GM12878 (cell line): ENCODE measurements around the gene TSC22D1. TPM values are rescaled to one million over a fixed set of nuclear protein-coding genes. Genes with fewer than 3 reads are reported as not detected.

ENCODE experiments used
- ATAC-seq: fragments of 200-7000 bp; cut with Tn5 transposase; 3 replicates; pipeline ENCODE4 v1.9.1; 2020; ENCODE audit warnings: mild to moderate bottlenecking, moderate library complexity
- BruUV-seq: library from RNA; stranded (reverse); fragments of 400-500 nt; replicated peaks from 2 replicates; lab custom pipeline; 2021; lab: Mats Ljungman, UMichigan
- CTCF ChIA-PET: fragments of 300-600 bp; sonication (Branson Sonifier 250); formaldehyde crosslinking; extraction: SDS; loops from one replicate; lab custom pipeline; 2021; ENCODE audit warnings: inconsistent platforms; lab: Yijun Ruan, JAX
- POLR2A ChIA-PET: fragments of 350-600 bp; formaldehyde crosslinking; extraction: SDS; loops from one replicate; lab custom pipeline; 2021; ENCODE audit warnings: inconsistent platforms; lab: Charles Lee
- RAD21 ChIA-PET: fragments of 300-600 bp; sonication (Branson Sonifier 250); formaldehyde crosslinking; loops from one replicate; lab custom pipeline; 2023; ENCODE audit warnings: antibody characterized with exemption; ENCODE audit not compliant: unreplicated experiment; lab: Charles Lee
- SMC1A ChIA-PET: fragments of 300-600 bp; sonication (Branson Sonifier 250); formaldehyde crosslinking; loops from one replicate; lab custom pipeline; 2023; ENCODE audit not compliant: unreplicated experiment, uncharacterized antibody; lab: Charles Lee
- DNase-seq: peaks from one replicate; pipeline ENCODE4 v3.0.0-alpha.2; 2011; ENCODE audit warnings: low read depth, low spot score
- FAIRE-seq: peaks from 3 replicates; lab custom pipeline; 2011; peaks lifted over from hg19 to GRCh38; lab: Jason Lieb, UNC
- H2AFZ ChIP-seq: 2 replicates; pipeline ENCODE4 v1.6.0; 2011; ENCODE audit warnings: low read depth, low read length, control low read depth; ENCODE audit not compliant: control insufficient read depth
- H3K27ac ChIP-seq: 2 replicates; pipeline ENCODE4 v1.5.1; 2011; ENCODE audit warnings: control low read depth; ENCODE audit not compliant: control insufficient read depth, insufficient read depth
- H3K27me3 ChIP-seq, 2 experiments: replicated peaks in 1 of 2; 2 replicates each; pipeline versions ENCODE4 v1.6.0 to v1.6.1; 2011; ENCODE audit warnings: low read length in 1 of 2; ENCODE audit not compliant: control insufficient read depth in 2 of 2, insufficient read depth in 2 of 2
- H3K36me3 ChIP-seq, 2 experiments: 2 replicates each; pipeline ENCODE4 v1.5.1; 2011; ENCODE audit warnings: low read length in 1 of 2; ENCODE audit not compliant: control insufficient read depth in 2 of 2, insufficient read depth in 2 of 2
- H3K4me1 ChIP-seq: 2 replicates; pipeline ENCODE4 v1.6.1; 2011; ENCODE audit warnings: mild to moderate bottlenecking, low read length, moderate library complexity, mixed read lengths; ENCODE audit not compliant: control insufficient read depth, insufficient read depth
- H3K4me2 ChIP-seq: 2 replicates; pipeline ENCODE4 v1.6.0; 2011; ENCODE audit warnings: control low read depth; ENCODE audit not compliant: control insufficient read depth, insufficient read depth
- H3K4me3 ChIP-seq: fragments of 200-600 bp; sonication (generic); 2 replicates; pipeline ENCODE4 v1.5.1; 2016
- H3K79me2 ChIP-seq: 2 replicates; pipeline ENCODE4 v1.6.0; 2011; ENCODE audit warnings: low read length; ENCODE audit not compliant: control insufficient read depth, insufficient read depth
- H3K9ac ChIP-seq: 2 replicates; pipeline ENCODE4 v1.8.0; 2011; ENCODE audit warnings: low read length, control low read depth, mixed read lengths; ENCODE audit not compliant: control insufficient read depth, insufficient read depth
- H3K9me3 ChIP-seq: replicated peaks from 3 replicates; pipeline ENCODE4 v1.5.1; 2011; ENCODE audit warnings: mild to moderate bottlenecking, low read length; ENCODE audit not compliant: control insufficient read depth, insufficient read depth
- H4K20me1 ChIP-seq: 2 replicates; pipeline ENCODE4 v1.6.0; 2011; ENCODE audit not compliant: control insufficient read depth, insufficient read depth
- ATF3 ChIP-seq: IDR thresholded peaks from 2 replicates; pipeline ENCODE4 v1.6.1; 2011; ENCODE audit warnings: low read depth, mild to moderate bottlenecking, low read length, moderate library complexity, borderline replicate concordance; ENCODE audit errors: extremely low read depth
- BACH1 ChIP-seq: fragments of 450-650 bp; IDR thresholded peaks from 2 replicates; pipeline ENCODE4 v1.6.1; 2017; ENCODE audit warnings: mild to moderate bottlenecking, borderline replicate concordance
- CREM ChIP-seq: IDR thresholded peaks from 2 replicates; pipeline ENCODE4 v1.6.1; 2014; ENCODE audit warnings: antibody characterized with exemption, low read depth
- CUX1 ChIP-seq: IDR thresholded peaks from 2 replicates; pipeline ENCODE4 v1.6.1; 2012; ENCODE audit warnings: improper control_type of control experiment, low read depth, low read length; ENCODE audit not compliant: insufficient replicate concordance
- ESRRA ChIP-seq: IDR thresholded peaks from 2 replicates; pipeline ENCODE4 v1.6.1; 2012; ENCODE audit warnings: mild to moderate bottlenecking, low read length, improper control_type of control experiment
- FOXM1 ChIP-seq: IDR thresholded peaks from 2 replicates; pipeline ENCODE4 v1.6.1; 2012; ENCODE audit warnings: low read depth, mild to moderate bottlenecking, inconsistent platforms, low read length, moderate library complexity
- IRF4 ChIP-seq: IDR thresholded peaks from 2 replicates; pipeline ENCODE4 v1.6.1; 2011; ENCODE audit warnings: low read depth, low read length
- LARP7 ChIP-seq: fragments of 450-650 bp; IDR thresholded peaks from 2 replicates; pipeline ENCODE4 v1.6.1; 2017; ENCODE audit warnings: mild to moderate bottlenecking
- MLLT1 ChIP-seq: fragments of 450-650 bp; IDR thresholded peaks from 2 replicates; pipeline ENCODE4 v1.6.1; 2016; ENCODE audit warnings: mild to moderate bottlenecking
- NFIC ChIP-seq: IDR thresholded peaks from 2 replicates; pipeline ENCODE4 v1.6.1; 2012; ENCODE audit warnings: low read depth, mild to moderate bottlenecking, inconsistent platforms, low read length, moderate library complexity
- NR2C2 ChIP-seq: IDR thresholded peaks from 2 replicates; pipeline ENCODE4 v1.6.1; 2011; ENCODE audit warnings: borderline replicate concordance, low read depth; ENCODE audit not compliant: control insufficient read depth, insufficient read length
- RAD21 ChIP-seq: IDR thresholded peaks from 2 replicates; pipeline ENCODE4 v1.6.1; 2011; ENCODE audit warnings: mild to moderate bottlenecking, low read depth, low read length, moderate library complexity; ENCODE audit not compliant: insufficient read depth
- RBBP5 ChIP-seq: fragments of 200-600 bp; sonication (generic); conservative IDR thresholded peaks from 2 replicates; pipeline ENCODE4 v1.6.1; 2016
- TARDBP ChIP-seq: IDR thresholded peaks from 2 replicates; pipeline ENCODE4 v1.6.1; 2016; ENCODE audit warnings: borderline replicate concordance
- TCF3 ChIP-seq: IDR thresholded peaks from 2 replicates; pipeline ENCODE4 v1.6.1; 2012; ENCODE audit warnings: low read depth, mild to moderate bottlenecking, low read length, borderline replicate concordance; ENCODE audit not compliant: insufficient read depth
- TCF7 ChIP-seq: IDR thresholded peaks from 2 replicates; pipeline ENCODE4 v1.6.1; 2014; ENCODE audit warnings: antibody characterized with exemption, borderline replicate concordance
- WGBS: methylation state at CpG from one replicate; pipeline ENCODE4 v1.1.6; 2016; ENCODE audit warnings: low lambda C conversion rate; ENCODE audit not compliant: insufficient replicate concordance, insufficient coverage; ENCODE audit errors: missing lambda C conversion rate; 5-methylcytosine and 5-hydroxymethylcytosine counted together
- in situ Hi-C: fragments of 300-500 bp; cut with MboI; formaldehyde crosslinking; loops from 9 replicates; pipeline ENCODE4 v1.14.3; 2018; ENCODE audit warnings: mixed read lengths
- intact Hi-C: fragments of 100-400 bp; cut with micrococcal nuclease; formaldehyde crosslinking; loops from one replicate; pipeline ENCODE4 v1.14.2; 2022; ENCODE audit not compliant: unreplicated experiment
- polyA plus RNA-seq, 11 experiments: library from polyadenylated mRNA; depleted of rRNA in 4 of 11; unstranded in 6 of 11; stranded (reverse) in 5 of 11; fragments of >200 nt; fragmentation: Nextera tagmentation in 4 of 11; fragmentation: Illumina TruSeq in 1 of 11; extraction: Ambion mirVana in 4 of 11; extraction: Trizol in 1 of 11; gene quantifications; 1 replicate in 1 of 11; 2 replicates in 10 of 11; pipeline versions ENCODE4 v1.2.1 to v1.2.3, GENCODE V29; 2011 to 2016; ENCODE audit warnings: inconsistent platforms in 2 of 11, missing spikeins in 2 of 11, low read depth in 1 of 11
- total RNA-seq, 4 experiments: library from RNA; depleted of rRNA in 3 of 4; stranded (reverse); fragments of >200 nt in 3 of 4; fragmentation: Illumina TruSeq in 1 of 4; extraction: Trizol in 1 of 4; gene quantifications; 2 replicates each; pipeline versions ENCODE4 v1.2.1 to v1.2.3, GENCODE V29; 2013 to 2021
- TF ChIP-seq, protein P1 (sequence below): IDR thresholded peaks from 2 replicates; pipeline ENCODE4 v1.6.1; 2012; ENCODE audit warnings: low read depth, low read length, improper control_type of control experiment

Gene TSC22D1
- total and polyA plus RNA-seq, 10 of the 15 experiments (the other 5 are each of a cell fraction or from before 2014, with no cell fraction given), result 0.37 to 15.7 (median 7.5) TPM

- ChIA-PET CTCF (no interaction called here), POLR2A (no interaction called here), SMC1A (interaction anchor here (0.6 kb wide), 1 partner anchor 12 kb away, joined by 5 read pairs; no protein-coding TSS in a partner anchor), RAD21 (no interaction called here)
- intact Hi-C loops (no loop called here), in situ Hi-C loops (no loop called here)
- Histone ChIP-seq H4K20me1 (no peaks in the 10 kb centered on the region), H2AFZ (no peak overlapping the region), H3K27me3 (no peaks in the 10 kb centered on the region), H3K9ac (no peak overlapping the region), H3K4me3 (no peak overlapping the region), H3K79me2 (no peaks in the 10 kb centered on the region), H3K9me3 (no peaks in the 10 kb centered on the region), H3K27ac (no peak overlapping the region), H3K4me2 (no peak overlapping the region), H3K4me1 (no peaks in the 10 kb centered on the region), H3K36me3 (no peaks in the 10 kb centered on the region)
- no TSS peak for BruUV-seq
- FAIRE-seq (no peak), DNase-seq (no peak), ATAC-seq (no peak)
- 100% methylated on average over 2 of the region's 4 CpGs for whole genome bisulfite sequencing
- TF ChIP-seq ATF3 (no peak), NFIC (no peak), RAD21 (no peak), TARDBP (no peak), NR2C2 (no peak), IRF4 (no peak), TCF7 (no peak), TCF3 (no peak), CUX1 (no peak), CREM (no peak), RBBP5 (no peak), LARP7 (no peak), BACH1 (no peak), ESRRA (no peak), FOXM1 (no peak), MLLT1 (no peak)
- TF ChIP-seq, protein P1, sequence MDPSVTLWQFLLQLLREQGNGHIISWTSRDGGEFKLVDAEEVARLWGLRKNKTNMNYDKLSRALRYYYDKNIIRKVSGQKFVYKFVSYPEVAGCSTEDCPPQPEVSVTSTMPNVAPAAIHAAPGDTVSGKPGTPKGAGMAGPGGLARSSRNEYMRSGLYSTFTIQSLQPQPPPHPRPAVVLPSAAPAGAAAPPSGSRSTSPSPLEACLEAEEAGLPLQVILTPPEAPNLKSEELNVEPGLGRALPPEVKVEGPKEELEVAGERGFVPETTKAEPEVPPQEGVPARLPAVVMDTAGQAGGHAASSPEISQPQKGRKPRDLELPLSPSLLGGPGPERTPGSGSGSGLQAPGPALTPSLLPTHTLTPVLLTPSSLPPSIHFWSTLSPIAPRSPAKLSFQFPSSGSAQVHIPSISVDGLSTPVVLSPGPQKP, result no peak
Measured at GRCh38 chr13:44549476-44549875, 26.7 kb downstream of the TSC22D1 start.
